Fibroblast of skin of right biceps (primary cell): ENCODE results near the gene ZNF581.

Experiments used
- DNase-seq: peaks from one replicate; pipeline ENCODE4 v3.0.0-alpha.2; 2013

Gene ZNF581

DNA sequence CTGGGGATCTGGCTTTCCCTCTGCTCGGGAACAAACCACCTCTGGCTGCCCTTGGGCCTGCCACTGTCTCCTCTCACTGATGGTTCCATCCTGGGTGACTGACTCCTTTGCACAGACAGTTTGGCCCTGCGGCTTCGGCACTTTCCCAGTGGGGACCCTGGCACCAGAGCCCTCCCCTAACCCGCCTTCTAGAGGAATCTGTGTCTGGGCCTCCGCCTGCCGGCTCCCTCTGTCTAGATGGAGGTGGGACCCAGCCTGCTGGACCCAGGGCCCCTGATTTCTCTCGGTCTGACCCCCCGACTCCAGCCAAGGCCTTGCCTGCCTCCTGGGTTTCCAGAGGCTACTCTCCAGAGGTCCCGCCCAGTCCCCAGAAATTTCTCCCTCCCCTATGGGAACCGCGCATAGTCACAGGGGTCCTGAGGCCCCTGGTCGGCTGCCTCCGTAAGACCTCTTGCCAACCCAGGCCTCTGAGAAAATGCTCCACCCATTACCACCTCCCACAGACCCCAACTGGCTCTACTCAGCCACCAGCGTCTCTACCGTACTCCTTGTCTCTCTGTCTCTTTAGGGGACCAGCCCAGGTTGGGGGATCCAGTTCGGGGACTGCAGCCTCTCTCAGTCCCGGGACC, 7.3 kb downstream of the ZNF581 start:
- DNase-seq = no peak

DNA sequence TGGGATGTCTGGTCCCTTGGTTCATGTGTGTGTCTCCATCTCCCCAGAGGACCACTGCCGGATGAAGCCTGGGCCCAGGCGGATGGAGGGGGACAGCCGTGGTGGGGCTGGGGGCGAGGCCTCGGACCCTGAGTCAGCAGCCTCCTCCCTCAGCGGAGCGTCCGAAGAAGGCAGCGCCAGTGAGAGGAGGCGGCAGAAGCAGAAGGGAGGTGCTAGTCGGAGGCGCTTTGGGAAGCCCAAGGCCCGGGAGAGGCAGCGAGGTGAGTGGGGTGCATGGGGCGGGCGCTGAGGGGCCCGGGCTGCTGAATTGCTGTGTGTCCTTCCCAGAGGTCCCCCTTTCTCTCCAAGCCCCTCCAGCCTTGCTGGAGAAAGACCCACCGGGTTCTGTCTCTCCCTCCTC, 7.8 kb downstream of the ZNF581 start:
- no peak for DNase-seq

DNA sequence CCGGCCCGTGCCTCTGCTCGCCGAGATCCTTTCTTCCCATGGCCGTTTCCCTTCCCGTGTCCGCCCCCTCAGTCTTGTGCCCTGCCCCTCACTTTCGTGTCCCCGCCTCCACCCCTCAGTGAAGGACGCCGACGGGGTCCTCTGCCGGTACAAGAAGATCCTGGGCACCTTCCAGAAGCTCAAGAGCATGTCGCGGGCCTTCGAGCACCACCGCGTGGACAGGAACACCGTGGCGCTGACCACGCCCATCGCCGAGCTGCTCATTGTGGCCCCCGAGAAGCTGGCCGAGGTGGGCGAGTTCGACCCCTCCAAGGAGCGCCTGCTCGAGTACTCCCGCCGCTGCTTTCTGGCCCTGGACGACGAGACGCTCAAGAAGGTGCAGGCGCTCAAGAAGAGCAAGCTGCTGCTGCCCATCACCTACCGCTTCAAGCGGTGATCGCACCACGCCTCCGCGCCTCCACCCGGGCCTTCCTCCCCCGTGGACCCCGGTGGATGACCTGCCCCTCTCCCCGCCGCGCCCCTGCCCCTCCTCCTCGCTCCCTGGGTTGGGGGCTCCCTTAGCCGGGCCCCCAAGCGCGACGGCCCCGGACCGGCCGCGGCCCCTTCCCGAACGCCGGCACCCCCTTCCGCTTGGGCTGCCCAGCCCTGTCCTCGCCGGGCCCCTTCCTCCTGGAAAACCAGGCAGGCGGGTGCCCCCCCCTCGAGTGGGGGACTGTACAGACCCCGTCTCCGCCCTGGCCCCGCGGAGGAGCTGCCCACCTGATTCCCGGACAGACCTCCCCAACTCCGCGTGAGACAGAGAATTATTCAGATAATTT, 9.1 kb downstream of the ZNF581 start:
- DNase-seq = no peak

DNA sequence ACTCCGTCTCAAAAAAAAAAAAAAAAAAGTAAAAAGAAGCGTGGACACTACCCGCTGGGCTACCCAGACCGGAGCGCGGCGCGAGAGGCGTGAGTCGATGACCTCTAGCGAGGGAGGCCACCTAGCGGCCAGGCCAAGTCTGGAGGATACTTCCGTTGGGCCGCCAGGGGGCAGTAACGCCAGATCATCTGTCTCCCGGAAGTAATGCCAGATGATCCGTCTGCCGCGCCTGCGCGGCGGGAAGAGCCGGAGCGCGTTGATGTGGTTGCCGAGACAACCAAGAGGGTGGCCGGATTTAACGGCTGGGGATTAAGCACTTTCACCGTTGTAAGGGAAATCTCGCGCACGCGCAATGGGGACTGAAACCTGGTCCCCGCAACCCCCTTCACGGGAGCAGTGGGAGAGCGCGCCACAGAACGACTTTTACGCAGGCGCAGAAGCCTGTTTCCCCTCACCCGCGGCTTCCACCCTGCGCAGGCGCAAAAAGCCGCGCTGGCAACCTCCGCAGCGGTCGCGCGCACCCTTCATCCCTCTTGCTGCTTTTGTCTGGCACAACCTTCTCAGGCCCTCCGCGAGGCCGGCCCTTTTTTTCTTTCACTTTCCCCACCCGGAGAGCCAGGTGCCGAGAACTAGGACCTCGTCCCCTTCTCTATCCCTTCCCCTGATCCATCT, 10.3 kb downstream of the ZNF581 start:
- peak; percentile 99 for DNase-seq

DNA sequence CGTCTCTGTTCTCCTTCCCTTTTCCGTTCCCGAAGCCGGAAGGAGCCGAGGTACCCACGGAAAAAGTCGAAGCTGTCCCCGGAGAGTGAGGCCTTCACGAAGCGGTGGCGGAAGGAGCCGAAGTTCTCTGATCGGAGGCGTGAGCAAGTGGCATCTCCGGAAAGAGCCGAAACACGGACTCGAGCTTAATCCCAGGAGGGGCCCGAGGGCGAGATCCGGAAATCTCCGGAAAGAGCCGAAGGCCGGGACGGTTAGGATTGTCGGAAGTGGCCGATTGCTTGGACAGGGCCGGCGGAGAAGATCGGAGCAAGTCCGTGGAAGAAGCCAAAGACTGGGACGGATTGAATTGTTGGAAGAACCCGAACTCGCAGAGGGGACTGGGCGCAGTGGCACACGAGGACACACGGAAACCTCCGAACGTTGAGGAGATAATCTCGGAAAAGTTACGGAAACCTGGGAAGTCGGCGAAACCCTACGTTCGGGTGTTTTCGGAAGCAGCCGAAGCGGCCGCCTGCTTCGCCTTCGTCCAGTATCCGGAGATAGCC, 10.9 kb downstream of the ZNF581 start:
- peak; percentile 99 for DNase-seq

DNA sequence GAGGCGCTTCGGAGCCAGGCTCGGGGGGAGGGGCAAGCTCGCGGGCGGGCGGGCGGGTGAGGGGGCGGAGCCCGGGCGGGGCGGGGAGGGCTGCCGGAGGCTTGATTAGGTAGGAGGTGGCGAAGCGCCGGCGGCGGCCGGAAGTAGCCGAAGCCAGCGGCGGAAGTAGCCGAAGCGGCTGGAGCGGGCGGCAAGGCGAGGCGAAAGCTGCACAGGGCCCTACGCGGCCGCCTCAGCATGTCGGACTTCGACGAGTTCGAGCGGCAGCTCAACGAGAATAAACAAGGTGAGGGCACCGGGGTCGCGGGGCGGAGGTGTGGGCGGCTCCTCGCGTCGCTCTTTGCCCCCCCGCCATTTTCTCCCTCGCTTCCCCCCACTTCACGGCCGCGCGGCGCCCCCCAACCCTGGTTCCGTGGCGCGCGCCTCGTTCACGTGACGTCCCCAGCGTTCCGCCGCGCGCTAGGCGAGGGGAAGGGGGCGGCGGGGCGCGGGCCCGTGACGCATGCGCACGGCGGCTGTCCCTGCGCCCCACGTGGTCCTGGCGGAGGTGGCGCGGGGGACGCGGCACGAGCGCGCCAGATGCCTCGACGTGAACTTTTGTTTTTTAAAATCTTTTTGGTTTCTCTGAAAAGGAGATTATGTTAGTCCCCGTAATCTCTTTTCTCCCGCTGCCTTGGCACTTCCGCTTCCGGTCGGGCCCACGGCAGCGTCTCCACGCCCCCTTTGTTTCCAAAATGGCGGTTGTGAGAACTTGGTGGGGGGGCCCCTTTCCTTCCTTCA, 11.6 kb downstream of the ZNF581 start, which contains the start of gene U2AF2:
Gene U2AF2 (plus strand): TSS at position 168 of the 780 bp plus-strand sequence. CDS start 70 bp downstream, at position 238.
- peak; percentile 91 for DNase-seq

DNA sequence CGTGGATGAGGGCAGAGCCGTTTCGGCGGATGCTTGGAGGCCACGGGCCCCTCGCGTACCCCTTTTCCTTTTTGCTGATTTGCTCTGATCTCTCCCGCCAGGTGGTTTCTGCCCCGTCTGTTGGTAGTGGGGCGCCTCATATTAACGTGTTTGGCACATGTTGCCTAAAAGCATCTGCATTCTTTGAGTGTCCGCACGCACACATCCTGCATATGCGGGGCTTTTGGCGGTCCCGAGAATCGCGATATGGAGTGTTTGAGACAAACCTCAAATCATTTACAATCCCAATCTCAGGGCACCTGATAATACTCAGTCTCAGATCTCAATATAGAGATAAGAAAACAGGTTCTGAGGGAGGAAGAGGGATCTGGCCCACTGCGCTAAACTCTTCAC, 12.2 kb downstream of the ZNF581 start:
- DNase-seq = no peak

DNA sequence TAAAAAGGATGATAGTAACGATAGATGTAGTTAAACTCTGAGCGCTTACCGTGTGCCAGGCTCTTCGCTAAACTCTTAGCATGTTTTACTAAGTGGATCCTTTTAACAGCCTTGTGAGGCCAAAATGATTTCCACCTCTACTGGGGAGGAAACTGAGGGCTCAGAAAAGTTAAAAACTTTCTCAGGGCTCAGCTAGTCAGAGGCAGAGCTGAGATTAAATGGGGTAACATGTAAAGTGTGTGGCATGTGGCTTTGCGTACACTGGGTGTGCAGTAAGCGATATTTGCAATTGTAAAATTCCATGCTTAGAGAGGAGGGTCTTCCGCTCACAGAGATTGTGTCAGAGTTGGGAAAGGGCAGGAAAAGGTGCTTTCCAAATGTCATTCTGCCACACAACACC, 13.1 kb downstream of the ZNF581 start:
- DNase-seq = no peak

DNA sequence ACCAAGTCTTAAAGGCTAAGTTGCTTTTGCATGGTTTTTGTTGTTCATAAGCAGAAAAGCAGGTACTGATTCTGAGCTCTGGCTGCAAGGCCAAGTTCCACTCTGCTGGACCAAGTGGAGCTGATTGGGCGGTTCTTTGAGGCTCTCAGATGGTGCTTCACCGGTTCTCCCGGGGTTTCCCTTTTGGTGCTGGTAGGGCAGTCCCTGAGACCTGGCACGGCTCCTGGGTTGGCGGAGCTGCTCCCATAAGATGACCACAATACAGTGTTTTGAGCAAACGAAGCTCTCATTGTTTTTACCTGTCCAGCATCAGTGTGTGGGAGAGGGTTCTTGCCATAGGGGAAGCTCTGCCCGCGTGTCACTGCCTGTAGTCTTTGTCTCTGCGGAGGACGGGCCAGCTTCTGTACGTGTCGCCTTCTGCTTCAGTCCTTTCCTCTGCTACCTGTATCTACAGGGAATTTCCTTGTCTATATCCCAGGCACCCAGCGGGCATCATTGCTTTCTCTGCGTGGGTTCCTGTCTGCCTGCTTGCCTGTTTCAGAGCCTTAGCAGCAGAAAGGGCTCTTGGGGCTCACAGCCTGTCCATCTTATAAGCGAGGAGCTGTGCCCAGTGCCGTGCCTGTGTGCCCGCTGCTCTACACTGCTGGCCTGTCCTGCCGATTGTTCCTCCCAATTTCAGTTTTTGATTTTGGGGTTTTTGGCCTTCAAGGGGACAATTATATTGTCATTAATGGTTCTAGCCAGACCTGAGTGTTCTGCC, 13.7 kb downstream of the ZNF581 start:
- no peak for DNase-seq

DNA sequence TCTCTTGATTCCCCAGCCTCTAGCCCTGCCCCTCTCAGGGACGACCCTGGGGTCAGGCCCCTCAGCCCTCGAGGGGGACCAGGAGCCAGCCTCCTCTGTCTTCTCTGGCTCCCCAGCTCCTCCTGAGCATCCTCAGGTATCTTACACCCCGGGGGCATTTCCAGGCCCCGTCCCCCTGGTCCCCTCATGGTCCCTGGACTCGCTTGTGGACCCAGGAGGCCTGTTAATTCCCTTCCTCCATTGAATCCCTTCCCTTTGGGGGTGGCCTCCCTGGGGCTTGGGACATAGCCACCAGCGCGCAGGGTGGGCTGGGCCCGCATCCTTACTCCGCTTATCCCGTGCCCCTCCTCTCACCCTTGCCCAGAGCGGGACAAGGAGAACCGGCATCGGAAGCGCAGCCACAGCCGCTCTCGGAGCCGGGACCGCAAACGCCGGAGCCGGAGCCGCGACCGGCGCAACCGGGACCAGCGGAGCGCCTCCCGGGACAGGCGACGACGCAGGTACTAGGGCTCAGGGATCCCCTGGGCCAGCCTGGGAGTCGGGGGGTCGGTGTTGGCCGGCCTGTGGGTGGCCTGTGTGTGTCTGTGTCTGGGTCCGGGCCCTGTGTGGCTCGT, 15.5 kb downstream of the ZNF581 start:
- no peak for DNase-seq

DNA sequence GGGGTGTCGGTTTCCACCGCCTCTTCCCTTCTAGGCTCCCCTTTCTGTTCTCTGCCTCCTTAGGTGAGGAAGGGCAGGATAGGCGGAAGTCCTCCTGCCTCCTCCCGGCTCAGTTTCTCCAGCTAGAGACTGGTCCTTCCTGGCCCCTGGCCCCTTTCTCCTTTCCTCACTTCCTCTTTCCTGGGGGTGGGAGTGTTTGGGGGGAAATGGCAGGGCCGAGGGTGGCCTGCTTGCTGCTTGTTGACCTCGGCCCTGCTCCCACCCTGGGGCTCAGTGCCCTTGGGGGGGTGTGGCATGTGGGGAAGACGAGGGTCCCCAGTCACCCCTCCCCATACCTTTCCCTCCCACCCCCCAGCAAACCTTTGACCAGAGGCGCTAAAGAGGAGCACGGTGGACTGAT, 16.4 kb downstream of the ZNF581 start:
- DNase-seq = no peak

DNA sequence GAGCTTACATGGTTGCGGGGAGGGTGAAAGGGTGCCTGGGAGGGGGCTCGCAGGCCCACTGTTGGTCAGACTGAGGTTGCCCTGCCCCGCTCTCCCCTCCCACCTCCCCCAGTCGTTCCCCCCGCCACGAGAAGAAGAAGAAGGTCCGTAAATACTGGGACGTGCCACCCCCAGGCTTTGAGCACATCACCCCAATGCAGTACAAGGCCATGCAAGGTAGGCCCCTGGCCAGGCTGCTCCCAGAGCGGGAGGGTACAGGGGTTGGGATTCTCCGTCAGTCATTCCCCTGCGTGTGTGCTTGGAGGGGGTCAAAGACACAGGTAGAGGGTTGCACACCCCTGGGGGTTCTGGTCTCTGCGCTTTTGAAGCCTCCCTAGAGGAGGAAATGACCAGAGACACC, 17.0 kb downstream of the ZNF581 start:
- DNase-seq = no peak

DNA sequence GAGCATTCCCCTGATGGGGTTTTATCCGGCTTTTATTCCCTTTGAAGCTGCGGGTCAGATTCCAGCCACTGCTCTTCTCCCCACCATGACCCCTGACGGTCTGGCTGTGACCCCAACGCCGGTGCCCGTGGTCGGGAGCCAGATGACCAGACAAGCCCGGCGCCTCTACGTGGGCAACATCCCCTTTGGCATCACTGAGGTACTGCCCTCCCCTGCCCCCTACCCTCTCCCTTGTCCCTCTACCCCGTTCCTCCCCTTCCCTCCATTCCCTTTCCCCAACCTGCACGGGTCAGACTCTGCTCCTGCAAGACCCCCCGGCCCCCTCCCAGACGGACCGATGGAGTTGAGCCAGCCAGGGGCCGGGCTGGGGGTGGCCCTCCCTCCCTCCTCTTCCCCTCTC, 17.5 kb downstream of the ZNF581 start:
- DNase-seq = no peak

DNA sequence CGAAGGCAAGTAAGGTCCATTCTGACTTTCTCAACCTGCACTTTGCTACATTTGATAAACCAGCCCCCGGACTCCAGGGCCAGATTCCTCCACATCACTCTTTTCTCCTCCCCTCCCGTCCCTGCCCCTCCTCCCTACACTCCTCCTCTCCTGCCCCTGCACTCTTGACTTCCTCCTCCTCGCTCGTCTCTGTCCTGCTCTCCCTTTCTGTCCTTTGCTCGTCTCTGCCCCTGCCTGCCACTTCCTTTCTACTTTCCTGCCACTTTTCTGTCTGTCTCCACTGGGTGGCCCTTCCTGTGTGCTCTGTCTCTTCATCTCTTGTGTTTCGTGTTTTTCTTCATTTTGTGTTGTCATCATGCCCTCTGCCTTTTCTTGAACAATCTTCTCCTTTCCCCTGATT, 18.4 kb downstream of the ZNF581 start:
- no peak for DNase-seq

DNA sequence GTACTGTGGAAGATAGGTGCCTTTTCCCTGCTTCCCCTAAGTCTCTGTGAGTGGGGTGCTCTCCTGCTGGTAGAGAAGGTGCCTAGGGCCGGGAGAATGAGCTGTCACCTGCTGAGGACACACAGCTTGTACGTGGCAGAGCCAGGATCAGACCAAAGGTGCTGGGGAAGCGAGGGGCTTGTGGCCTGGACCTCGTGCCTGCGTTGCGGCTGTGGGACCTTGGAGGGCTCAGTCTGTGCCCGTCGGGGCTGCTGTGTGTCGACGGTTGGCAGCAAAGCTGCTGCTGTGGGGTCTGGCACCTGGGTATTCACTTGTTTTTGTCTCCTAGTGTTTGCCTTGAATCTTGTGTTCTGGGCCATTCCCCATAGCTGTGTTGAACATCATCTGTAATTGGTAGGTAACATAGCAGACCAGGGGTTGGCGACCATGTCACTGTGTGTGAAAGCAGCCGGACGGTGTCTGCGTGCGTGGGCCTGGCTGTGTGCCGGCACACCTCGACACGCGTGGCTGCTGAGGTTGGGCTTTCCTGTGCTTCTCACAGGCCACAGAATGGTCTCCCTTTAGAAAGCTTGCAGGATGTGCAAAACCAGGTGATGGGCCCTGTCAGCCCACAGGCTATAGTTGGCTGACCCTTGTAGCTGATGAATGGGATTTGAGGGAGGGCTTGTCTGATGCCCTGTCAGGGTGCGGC, 20.5 kb downstream of the ZNF581 start:
- no peak for DNase-seq

DNA sequence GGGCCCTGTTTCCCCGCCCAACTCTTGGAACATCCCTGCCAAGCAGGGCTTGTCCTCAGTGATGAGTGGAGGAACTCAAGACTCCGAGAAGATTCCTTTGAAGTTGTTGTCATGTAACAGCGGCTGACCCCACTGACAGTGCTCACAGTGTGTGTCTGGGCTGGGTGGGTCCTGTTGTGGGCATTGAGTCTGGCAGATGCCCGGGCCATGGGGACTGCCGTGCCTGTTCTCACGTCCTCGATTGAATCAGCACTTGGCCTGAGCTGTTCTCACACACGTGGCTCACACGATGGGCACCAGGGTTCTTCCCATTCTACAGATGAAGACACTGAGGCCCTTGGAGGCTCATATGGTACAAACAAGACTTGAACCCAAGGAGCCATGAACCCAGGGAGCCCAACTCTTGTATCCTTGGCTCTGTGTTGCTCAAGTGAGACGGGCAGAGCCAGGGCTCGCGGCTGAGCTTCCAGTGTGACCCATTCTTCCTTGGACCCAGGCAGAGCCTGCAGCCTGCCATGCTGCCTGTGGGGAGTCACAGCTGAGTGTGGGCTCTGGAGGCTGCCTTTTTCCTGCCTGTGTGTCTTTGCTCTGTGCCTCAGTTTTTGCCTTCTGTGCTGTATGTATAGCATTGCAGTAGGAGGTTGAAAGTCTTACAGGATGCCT, 23.0 kb downstream of the ZNF581 start:
- DNase-seq = no peak

DNA sequence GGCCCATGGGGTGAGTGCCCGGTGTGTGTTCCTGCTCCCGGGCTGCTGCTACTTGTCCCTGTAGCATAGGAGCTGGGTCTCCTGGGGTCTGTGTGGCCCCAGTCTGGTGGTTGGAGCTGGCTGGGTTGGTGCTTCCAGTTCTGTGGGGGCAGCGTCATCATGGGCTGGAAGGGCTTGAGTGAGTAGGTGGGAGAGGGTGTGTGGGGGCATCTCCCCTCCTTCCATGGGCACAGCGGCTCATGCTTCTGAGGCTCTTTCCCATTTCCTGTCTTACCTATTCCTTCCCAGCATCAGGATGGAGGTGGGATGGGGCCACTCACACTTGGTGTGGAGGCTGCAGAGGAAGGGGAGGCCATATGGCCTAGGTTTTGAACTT, 23.5 kb downstream of the ZNF581 start:
- no peak for DNase-seq

DNA sequence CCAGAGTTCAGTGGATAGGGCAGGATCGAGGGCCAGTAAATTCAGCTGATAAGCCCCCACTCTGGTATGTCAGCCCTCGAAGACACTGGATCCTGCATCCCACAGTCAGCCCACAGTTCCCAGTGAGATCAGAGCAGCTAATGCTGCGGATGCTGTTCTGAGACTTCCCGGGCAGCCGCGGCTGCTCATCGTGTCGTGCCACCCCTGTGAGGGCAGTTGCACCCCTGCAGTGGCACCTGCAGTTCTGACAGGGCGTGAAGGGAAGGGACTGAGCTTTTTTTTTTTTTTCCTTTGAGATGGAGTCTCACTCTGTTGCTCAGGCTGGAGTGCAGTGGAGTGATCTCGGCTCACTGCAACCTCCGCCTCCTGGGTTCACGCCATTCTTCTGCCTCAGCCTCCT, 24.1 kb downstream of the ZNF581 start:
- DNase-seq = no peak

DNA sequence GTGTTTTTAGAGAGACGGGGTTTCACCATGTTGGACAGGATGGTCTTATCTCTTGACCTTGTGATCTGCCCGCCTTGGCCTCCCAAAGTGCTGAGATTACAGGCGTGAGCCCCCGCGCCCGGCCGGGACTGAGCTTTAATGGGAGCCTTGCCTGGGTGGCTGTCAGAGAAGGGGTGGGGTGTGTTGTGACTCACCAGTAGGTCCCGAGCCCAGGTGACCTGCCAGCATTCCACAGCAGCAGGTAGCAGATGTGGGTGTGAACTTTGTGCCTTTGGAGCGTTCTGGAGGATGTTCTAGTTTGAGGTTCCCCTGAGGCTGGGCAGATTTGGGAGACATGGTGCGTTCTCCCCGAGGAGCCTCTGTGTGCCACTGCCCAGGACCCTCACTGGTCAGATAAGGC, 24.5 kb downstream of the ZNF581 start:
- no peak for DNase-seq

DNA sequence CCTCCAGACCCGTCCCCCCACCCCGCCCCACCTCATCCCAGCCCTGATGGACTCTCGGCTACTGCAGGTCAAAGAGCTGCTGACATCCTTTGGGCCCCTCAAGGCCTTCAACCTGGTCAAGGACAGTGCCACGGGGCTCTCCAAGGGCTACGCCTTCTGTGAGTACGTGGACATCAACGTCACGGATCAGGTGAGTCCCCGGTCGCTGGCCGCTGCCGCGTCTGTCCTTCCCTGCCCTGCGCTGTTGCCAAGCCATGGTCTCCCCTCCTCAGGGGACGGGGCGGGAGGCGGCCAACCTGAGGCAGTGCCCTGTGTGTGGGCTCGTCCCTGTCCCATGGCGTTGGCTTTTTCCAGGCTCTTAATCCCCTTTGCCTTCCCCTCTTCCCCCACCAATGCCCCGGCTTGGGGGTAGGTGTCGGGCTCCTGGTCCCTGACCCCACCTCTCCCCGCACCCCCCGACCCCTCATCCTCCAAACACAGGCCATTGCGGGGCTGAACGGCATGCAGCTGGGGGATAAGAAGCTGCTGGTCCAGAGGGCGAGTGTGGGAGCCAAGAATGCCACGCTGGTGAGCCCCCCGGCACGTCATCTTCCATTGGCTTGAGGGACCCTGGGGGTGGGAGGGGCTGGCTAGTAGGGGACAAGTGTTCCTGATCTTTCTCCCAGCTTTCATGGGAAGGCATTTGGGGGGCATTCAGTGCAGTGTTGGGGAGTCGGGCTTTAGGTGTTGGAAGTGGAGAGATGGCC, 25.3 kb downstream of the ZNF581 start:
- no peak for DNase-seq
